ENCODE measurements around the gene UBR2. TPM values are rescaled to one million over a fixed set of nuclear protein-coding genes. Genes with fewer than 3 reads are reported as not detected.

Gene UBR2
- total and polyA plus RNA-seq, 2 donors (not counting 3 experiments of a cell fraction or from before 2014, with no cell fraction given): 8.0 to 22.3 TPM

GRCh38 chr6:42618105-42618504 is 54.3 kb downstream of the UBR2 start:
- TF ChIP-seq JUN (IDR thresholded peaks at IDR 0.05; ENCODE audit: borderline replicate concordance, insufficient read depth, insufficient read length, low read depth): no peak
- TF ChIP-seq MYC (IDR thresholded peaks at IDR 0.05; ENCODE audit: low read depth, low read length): no peak
- no peak for TF ChIP-seq EZH2 (IDR thresholded peaks at IDR 0.05; ENCODE audit: borderline replicate concordance, low read depth, low read length, severe bottlenecking)
- TF ChIP-seq, protein P1, sequence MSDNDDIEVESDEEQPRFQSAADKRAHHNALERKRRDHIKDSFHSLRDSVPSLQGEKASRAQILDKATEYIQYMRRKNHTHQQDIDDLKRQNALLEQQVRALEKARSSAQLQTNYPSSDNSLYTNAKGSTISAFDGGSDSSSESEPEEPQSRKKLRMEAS (IDR thresholded peaks at IDR 0.05; ENCODE audit: insufficient read depth, insufficient read length): no peak
- TF ChIP-seq FOS (IDR thresholded peaks at IDR 0.05; ENCODE audit: borderline replicate concordance, insufficient read depth, low read length): no peak
- TF ChIP-seq CTCF (IDR thresholded peaks at IDR 0.05; ENCODE audit: extremely low read depth in 1 of 2, insufficient read depth in 1 of 2, low read depth in 1 of 2, low read length in 2 of 2): no peak
- no peak for TF ChIP-seq POLR2AphosphoS5 (IDR thresholded peaks at IDR 0.05; ENCODE audit: insufficient read depth, low read depth, low read length)
- peaks cover 11 to 14% of the 10 kb centered on the region in 2 experiments for H3K36me3 ChIP-seq (ENCODE audit: control insufficient read depth in 2 of 2, extremely low read depth in 1 of 2, insufficient read depth in 2 of 2, low read length in 2 of 2)
- H4K20me1 ChIP-seq (replicated peaks; ENCODE audit: control insufficient read depth, extremely low read depth, insufficient read depth, low read length): no peaks in the 10 kb centered on the region
- CTCF ChIA-PET: interaction anchor here (0.8 kb wide), 1 partner anchor 87 kb away, joined by 3 read pairs; no protein-coding TSS in a partner anchor
- DNase-seq (ENCODE audit: low read depth, low spot score) (no peak), FAIRE-seq (no peak)
- H3K4me3 ChIP-seq (replicated peaks in 1 of 3; ENCODE audit: insufficient read depth in 1 of 3, low read depth in 1 of 3, low read length in 3 of 3): no peak overlapping the region
- intact Hi-C loops (cut with micrococcal nuclease) (no loop called here), dilution Hi-C loops (cut with MboI; ENCODE audit: extremely low pct_ligation_motif_present, low sequenced_read_pairs) (no loop called here)
- no peak overlapping the region for H3K27ac ChIP-seq (ENCODE audit: insufficient read depth, low read depth, low read length)
- POLR2A ChIA-PET: no interaction called here
- H2AFZ ChIP-seq (ENCODE audit: low read depth, low read length): no peak overlapping the region
- BruUV-seq (replicated peaks): no TSS peak
- no peaks in the 10 kb centered on the region for H3K79me2 ChIP-seq (ENCODE audit: control insufficient read depth, insufficient read depth, low read length)
- H3K9me1 ChIP-seq (replicated peaks; ENCODE audit: control insufficient read depth, extremely low read depth, insufficient read depth, low read length): no peaks in the 10 kb centered on the region
- H3K27me3 ChIP-seq (ENCODE audit: control insufficient read depth in 2 of 2, insufficient read depth in 2 of 2, low read length in 2 of 2): no peaks in the 10 kb centered on the region
- H3K4me1 ChIP-seq (ENCODE audit: control insufficient read depth, extremely low read depth, insufficient read depth, low read length): no peaks in the 10 kb centered on the region
- H3K4me2 ChIP-seq (ENCODE audit: insufficient read depth, low read length): no peak overlapping the region
- H3K9ac ChIP-seq (replicated peaks; ENCODE audit: extremely low read depth, insufficient read depth, low read length): no peak overlapping the region
- H3K9me3 ChIP-seq (replicated peaks; ENCODE audit: control insufficient read depth, insufficient read depth, low read length): no peaks in the 10 kb centered on the region

Measured in endothelial cell of umbilical vein (primary cell).